Keratinocyte (primary cell): ENCODE measurements around the gene GFOD2. TPM values are rescaled to one million over a fixed set of nuclear protein-coding genes. Genes with fewer than 3 reads are reported as not detected.

ENCODE experiments used
- DNase-seq: peaks from one replicate; pipeline ENCODE4 v3.0.0-alpha.2; 2011; ENCODE audit warnings: low read depth, missing footprints, low spot score
- FAIRE-seq: peaks from 2 replicates; lab custom pipeline; 2011; peaks lifted over from hg19 to GRCh38; lab: Jason Lieb, UNC
- H2AFZ ChIP-seq: 2 replicates; pipeline ENCODE4 v1.6.0; 2012; ENCODE audit warnings: low read length, control low read depth, inconsistent platforms; ENCODE audit not compliant: control insufficient read depth
- H3K27ac ChIP-seq: 2 replicates; pipeline ENCODE4 v1.5.1; 2011; ENCODE audit warnings: low read length; ENCODE audit not compliant: control insufficient read depth, insufficient read depth
- H3K27me3 ChIP-seq: 3 replicates; pipeline ENCODE4 v1.6.0; 2011; ENCODE audit warnings: low read length; ENCODE audit not compliant: control insufficient read depth, insufficient read depth; ENCODE audit errors: extremely low read depth
- H3K36me3 ChIP-seq, 2 experiments: 2 replicates in 1 of 2; 3 replicates in 1 of 2; pipeline ENCODE4 v1.5.1; 2011; ENCODE audit warnings: low read length in 2 of 2, mild to moderate bottlenecking in 1 of 2; ENCODE audit not compliant: control insufficient read depth in 2 of 2, insufficient read depth in 2 of 2; ENCODE audit errors: extremely low read depth in 1 of 2
- H3K4me1 ChIP-seq: 3 replicates; pipeline ENCODE4 v1.5.1; 2011; ENCODE audit warnings: low read length; ENCODE audit not compliant: control insufficient read depth, insufficient read depth; ENCODE audit errors: extremely low read depth
- H3K4me2 ChIP-seq: 3 replicates; pipeline ENCODE4 v1.6.0; 2011; ENCODE audit warnings: low read depth, low read length; ENCODE audit not compliant: control insufficient read depth, insufficient read depth; ENCODE audit errors: extremely low read depth
- H3K4me3 ChIP-seq, 3 experiments: fragments of 200-600 bp in 1 of 3; sonication (generic) in 1 of 3; 2 replicates in 2 of 3; 3 replicates in 1 of 3; pipeline ENCODE4 v1.5.1; 2011 to 2016; ENCODE audit warnings: low read length in 3 of 3, mild to moderate bottlenecking in 3 of 3, control low read depth in 2 of 3, inconsistent platforms in 1 of 3, low read depth in 1 of 3, mixed read lengths in 1 of 3, mixed run types in 1 of 3, moderate library complexity in 1 of 3; ENCODE audit not compliant: control insufficient read depth in 2 of 3, insufficient read depth in 2 of 3; ENCODE audit errors: extremely low read depth in 1 of 3
- H3K79me2 ChIP-seq: 2 replicates; pipeline ENCODE4 v1.6.0; 2012; ENCODE audit warnings: low read length; ENCODE audit not compliant: control insufficient read depth, insufficient read depth
- H3K9ac ChIP-seq: 3 replicates; pipeline ENCODE4 v1.6.0; 2011; ENCODE audit warnings: low read length; ENCODE audit not compliant: control insufficient read depth, insufficient read depth; ENCODE audit errors: extremely low read depth
- H3K9me1 ChIP-seq: 3 replicates; pipeline ENCODE4 v1.6.0; 2011; ENCODE audit warnings: low read length; ENCODE audit not compliant: control insufficient read depth, insufficient read depth; ENCODE audit errors: extremely low read depth
- H3K9me3 ChIP-seq: 2 replicates; pipeline ENCODE4 v1.5.1; 2012; ENCODE audit warnings: low read depth, low read length; ENCODE audit not compliant: control insufficient read depth
- H4K20me1 ChIP-seq: 3 replicates; pipeline ENCODE4 v1.6.0; 2011; ENCODE audit warnings: low read length; ENCODE audit not compliant: control insufficient read depth, insufficient read depth; ENCODE audit errors: extremely low read depth
- EZH2 ChIP-seq: IDR thresholded peaks from one replicate; pipeline ENCODE4 v1.6.1; 2012; ENCODE audit warnings: inconsistent platforms, mild to moderate bottlenecking, low read length, moderate library complexity
- dilution Hi-C: fragments of 300-500 bp; cut with MboI; formaldehyde crosslinking; loops from one replicate; pipeline ENCODE4 v1.7.0; 2020; ENCODE audit warnings: low sequenced_read_pairs; ENCODE audit not compliant: extremely low pct_ligation_motif_present
- polyA plus RNA-seq, 5 experiments: library from polyadenylated mRNA; depleted of rRNA in 3 of 5; stranded (reverse) in 3 of 5; stranded (forward) in 1 of 5; unstranded in 1 of 5; fragments of >200 nt; gene quantifications; 1 replicate in 1 of 5; 2 replicates in 3 of 5; 3 replicates in 1 of 5; pipeline versions ENCODE4 v1.2.1 to v1.2.3, GENCODE V29; 2011 to 2012; ENCODE audit warnings: missing spikeins in 2 of 5, low read depth in 1 of 5, low replicate concordance in 1 of 5
- TF ChIP-seq, protein P1 (sequence below), 3 experiments: IDR thresholded peaks in 1 of 3; conservative IDR thresholded peaks in 1 of 3; optimal IDR thresholded peaks in 1 of 3; 2 replicates in 2 of 3; 3 replicates in 1 of 3; pipeline versions ENCODE3 to v1.5.1; 2011; ENCODE audit warnings: low read length in 3 of 3, mild to moderate bottlenecking in 3 of 3, moderate library complexity in 2 of 3, control low read depth in 1 of 3, inconsistent platforms in 1 of 3; ENCODE audit not compliant: insufficient read depth in 2 of 3; ENCODE audit errors: extremely low read depth in 1 of 3

GFOD2 gene
- polyA plus RNA-seq, 1 donor (not counting 4 experiments of a cell fraction or from before 2014, with no cell fraction given), result 13.2 TPM

DNA sequence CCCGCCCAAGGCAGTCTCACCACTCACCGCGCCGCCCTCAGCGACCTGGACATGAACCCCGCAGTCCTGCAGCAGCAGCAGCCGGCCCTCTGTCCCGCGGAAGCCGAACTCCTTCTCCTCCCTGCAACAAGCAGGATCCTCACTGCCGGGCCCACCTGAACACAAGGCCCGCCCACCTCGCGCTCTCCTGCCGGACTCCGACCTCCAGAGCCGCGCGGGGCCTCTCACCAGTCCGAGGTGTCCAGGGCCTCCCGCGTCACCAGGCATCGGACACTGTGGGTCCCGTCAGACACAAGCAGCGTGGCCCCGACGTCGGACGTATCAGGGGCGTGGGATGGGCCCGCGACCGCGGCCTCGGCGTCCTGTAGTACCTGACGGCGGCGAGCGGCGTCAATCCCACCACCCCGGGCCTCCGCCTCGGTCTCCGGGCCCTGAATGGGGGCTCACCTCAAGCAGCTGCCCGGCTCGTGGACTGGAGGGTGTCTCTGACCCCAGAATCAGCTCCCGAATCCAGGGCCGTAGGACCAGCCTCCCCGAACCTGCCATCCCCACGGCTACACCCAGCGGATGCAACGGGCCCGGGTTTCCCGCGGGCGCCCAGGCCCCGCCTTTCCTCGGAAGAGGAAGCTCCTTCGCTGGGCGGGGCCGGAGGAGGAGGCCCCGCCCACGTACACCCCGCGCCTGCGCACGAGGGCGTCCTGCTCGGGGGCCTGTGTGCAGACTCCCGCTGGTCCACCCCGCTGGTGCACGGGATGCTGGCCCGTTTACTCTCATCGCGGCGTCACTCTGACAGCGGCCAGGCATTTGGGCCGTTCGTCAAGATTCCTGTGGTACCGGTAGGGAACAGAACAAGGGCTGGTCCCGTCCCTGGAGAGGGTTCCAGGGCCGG is 59.2 kb downstream of the GFOD2 start, which contains the start of gene ACD:
TSS of gene ACD (minus strand) at position 586 of the 889 bp plus-strand sequence. CDS start at position 546, 40 bp downstream.
- TF ChIP-seq EZH2, result no peak
- TF ChIP-seq, protein P1, sequence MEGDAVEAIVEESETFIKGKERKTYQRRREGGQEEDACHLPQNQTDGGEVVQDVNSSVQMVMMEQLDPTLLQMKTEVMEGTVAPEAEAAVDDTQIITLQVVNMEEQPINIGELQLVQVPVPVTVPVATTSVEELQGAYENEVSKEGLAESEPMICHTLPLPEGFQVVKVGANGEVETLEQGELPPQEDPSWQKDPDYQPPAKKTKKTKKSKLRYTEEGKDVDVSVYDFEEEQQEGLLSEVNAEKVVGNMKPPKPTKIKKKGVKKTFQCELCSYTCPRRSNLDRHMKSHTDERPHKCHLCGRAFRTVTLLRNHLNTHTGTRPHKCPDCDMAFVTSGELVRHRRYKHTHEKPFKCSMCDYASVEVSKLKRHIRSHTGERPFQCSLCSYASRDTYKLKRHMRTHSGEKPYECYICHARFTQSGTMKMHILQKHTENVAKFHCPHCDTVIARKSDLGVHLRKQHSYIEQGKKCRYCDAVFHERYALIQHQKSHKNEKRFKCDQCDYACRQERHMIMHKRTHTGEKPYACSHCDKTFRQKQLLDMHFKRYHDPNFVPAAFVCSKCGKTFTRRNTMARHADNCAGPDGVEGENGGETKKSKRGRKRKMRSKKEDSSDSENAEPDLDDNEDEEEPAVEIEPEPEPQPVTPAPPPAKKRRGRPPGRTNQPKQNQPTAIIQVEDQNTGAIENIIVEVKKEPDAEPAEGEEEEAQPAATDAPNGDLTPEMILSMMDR (optimal IDR thresholded peaks at IDR 0.05 in 1 of 3, IDR thresholded peaks at IDR 0.05 in 1 of 3, conservative IDR thresholded peaks at IDR 0.05 in 1 of 3; ENCODE audit: extremely low read depth in 1 of 3, insufficient read depth in 2 of 3, low read length in 3 of 3), result no peak
- dilution Hi-C loops, result no loop called here
- no peaks in the 10 kb centered on the region for H4K20me1 ChIP-seq
- DNase-seq, result peak; percentile 63
- peaks cover 12% of the 10 kb centered on the region for H3K79me2 ChIP-seq
- peaks cover 1 to 9% of the 10 kb centered on the region in 2 experiments for H3K36me3 ChIP-seq
- H3K4me3 ChIP-seq, result peak within 1 kb of the TSS; percentile 82 to 98 (median 85)
- no peaks in the 10 kb centered on the region for H3K9me1 ChIP-seq
- H3K27me3 ChIP-seq, result peaks cover 6% of the 10 kb centered on the region
- FAIRE-seq, result no peak
- H3K4me2 ChIP-seq, result peak within 1 kb of the TSS; percentile 96
- peak within 1 kb of the TSS; percentile 81 for H3K27ac ChIP-seq
- H3K9me3 ChIP-seq, result no peaks in the 10 kb centered on the region
- H3K9ac ChIP-seq, result peak within 1 kb of the TSS; percentile 81
- H3K4me1 ChIP-seq, result peaks cover 9% of the 10 kb centered on the region
- H2AFZ ChIP-seq, result peak within 1 kb of the TSS; percentile 98

DNA sequence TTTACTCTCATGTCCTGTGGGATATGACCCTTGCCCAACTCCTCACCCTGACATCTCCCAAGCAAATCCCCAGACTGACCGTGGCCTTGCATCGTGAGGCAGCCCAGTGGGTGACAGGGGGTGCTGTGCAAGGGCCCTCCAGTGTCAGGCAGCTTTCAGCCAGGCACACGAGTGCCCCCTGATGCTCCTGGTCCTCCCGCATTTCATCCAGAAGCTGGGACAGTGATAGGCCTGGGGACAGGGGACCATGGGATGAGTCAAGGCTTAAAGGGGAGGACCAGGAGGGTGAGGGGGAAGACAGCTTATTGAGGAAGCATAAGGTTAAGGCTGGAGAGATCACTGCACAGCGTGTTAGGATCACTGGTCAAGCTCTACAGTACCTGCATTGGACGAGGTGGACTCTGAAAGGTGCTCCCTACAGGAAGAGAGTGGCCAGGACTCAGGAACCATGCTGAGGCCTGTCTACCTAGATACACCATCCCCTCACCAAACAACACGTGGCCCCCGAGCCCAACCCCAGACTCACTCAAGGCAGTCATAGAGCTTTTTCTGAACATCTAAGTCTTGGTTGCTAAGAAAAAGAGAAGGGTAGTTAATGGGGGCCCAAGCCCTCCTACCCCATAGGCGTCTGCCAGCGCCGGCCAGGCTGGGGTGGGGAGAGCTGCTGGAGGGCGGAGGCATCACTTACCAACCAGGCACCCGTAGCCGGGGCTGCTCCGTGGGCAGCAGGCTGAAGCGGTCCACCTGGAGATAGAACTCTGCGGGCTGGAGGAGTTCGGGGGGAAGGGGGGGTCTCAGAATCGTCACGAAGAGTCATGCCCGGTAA is 60.1 kb downstream of the GFOD2 start:
- H3K4me2 ChIP-seq, result peak overlapping the region; percentile 96
- no peaks in the 10 kb centered on the region for H3K9me1 ChIP-seq
- peak overlapping the region; percentile 58 for H3K27ac ChIP-seq
- DNase-seq (no peak), FAIRE-seq (peak; percentile 53)
- H4K20me1 ChIP-seq, result no peaks in the 10 kb centered on the region
- no peaks in the 10 kb centered on the region for H3K9me3 ChIP-seq
- TF ChIP-seq, protein P1 (optimal IDR thresholded peaks at IDR 0.05 in 1 of 3, IDR thresholded peaks at IDR 0.05 in 1 of 3, conservative IDR thresholded peaks at IDR 0.05 in 1 of 3; ENCODE audit: extremely low read depth in 1 of 3, insufficient read depth in 2 of 3, low read length in 3 of 3), result no peak
- TF ChIP-seq EZH2, result no peak
- H2AFZ ChIP-seq, result peak overlapping the region; percentile 93
- H3K9ac ChIP-seq, result peak overlapping the region; percentile 81
- H3K27me3 ChIP-seq, result peaks cover 14% of the 10 kb centered on the region
- dilution Hi-C loops, result no loop called here
- H3K79me2 ChIP-seq, result peaks cover 12% of the 10 kb centered on the region
- peaks cover 9% of the 10 kb centered on the region for H3K4me1 ChIP-seq
- peak overlapping the region; percentile 82 to 98 (median 85) for H3K4me3 ChIP-seq
- H3K36me3 ChIP-seq, result peaks cover 1 to 9% of the 10 kb centered on the region in 2 experiments
